HG02943 (cell line): ENCODE data around the gene NGFR.
A peak's percentile ranks its signal among the peaks of the same experiment; 100 is the strongest.

Experiments used
- ATAC-seq: cut with Tn5 transposase; IDR thresholded peaks from one replicate; pipeline ENCODE4 v1.9.1; 2021; ENCODE audit warnings: mild to moderate bottlenecking, low read depth, moderate library complexity; ENCODE audit not compliant: unreplicated experiment

NGFR gene

GRCh38 chr17:49513044-49513395 is 17.9 kb downstream of the NGFR start:
- ATAC-seq: no peak

- no peak for ATAC-seq
Measured at GRCh38 chr17:49513641-49514040, 18.5 kb downstream of the NGFR start.

DNA sequence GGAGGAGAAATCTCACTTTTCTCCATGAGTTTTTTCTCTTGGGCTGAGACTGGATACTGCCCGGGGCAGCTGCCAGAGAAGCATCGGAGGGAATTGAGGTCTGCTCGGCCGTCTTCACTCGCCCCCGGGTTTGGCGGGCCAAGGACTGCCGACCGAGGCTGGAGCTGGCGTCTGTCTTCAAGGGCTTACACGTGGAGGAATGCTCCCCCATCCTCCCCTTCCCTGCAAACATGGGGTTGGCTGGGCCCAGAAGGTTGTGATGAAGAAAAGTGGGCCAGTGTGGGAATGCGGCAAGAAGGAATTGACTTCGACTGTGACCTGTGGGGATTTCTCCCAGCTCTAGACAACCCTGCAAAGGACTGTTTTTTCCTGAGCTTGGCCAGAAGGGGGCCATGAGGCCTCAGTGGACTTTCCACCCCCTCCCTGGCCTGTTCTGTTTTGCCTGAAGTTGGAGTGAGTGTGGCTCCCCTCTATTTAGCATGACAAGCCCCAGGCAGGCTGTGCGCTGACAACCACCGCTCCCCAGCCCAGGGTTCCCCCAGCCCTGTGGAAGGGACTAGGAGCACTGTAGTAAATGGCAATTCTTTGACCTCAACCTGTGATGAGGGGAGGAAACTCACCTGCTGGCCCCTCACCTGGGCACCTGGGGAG is 19.1 kb downstream of the NGFR start:
- ATAC-seq: no peak

DNA sequence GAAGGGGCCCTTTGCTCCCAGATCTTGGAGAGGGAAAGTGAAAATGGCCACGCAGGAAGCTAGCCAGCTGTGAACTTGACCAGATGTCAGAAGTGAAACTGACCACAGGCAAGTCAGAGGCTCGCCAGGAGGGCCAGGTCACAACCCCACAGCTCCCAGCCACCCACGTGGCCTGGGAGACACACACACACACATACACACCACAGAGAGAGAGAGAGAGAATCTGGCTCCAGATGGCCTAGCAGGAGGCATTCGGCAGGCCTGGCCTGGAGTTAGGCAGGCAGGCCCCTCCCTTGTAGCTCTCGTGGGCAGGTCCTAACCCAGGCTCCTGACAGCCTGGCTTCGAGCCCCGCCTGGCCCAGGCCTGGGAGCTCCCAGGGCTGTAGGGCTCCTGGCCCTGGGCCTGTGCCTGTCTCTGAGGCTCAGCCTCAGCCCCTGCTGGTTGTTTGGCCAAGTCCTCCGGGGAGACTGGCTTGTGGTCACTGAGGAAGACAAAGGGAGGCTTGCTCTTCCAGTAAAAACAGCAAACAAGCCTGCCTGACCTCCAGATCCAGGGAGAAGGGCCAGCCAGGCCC is 20.2 kb downstream of the NGFR start:
- peak; percentile 68 for ATAC-seq

DNA sequence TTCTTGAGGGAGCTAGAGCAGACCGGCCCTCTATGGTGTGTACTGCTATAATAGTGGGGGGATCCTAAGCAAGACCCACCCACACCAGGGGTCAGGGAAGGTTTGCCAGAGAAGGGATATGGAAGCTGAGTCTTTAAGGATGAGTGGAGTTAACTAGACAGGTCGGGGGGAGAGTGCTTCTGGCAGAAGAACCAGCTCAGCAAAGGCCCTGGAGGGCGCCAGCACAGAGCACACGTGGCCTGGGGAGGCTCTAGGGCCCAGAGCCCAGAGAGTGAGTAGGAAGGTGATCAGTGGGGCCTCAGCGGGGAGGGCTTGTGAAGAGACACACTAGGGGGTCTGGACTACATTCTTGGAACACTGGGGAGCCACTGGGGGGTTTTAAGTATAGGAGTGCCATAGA is 21.1 kb downstream of the NGFR start:
- ATAC-seq: no peak

GRCh38 chr17:49518346-49519078 is 23.4 kb downstream of the NGFR start:
- ATAC-seq: no peak

GRCh38 chr17:49519781-49520180 is 24.7 kb downstream of the NGFR start:
- no peak for ATAC-seq

GRCh38 chr17:49520386-49521087 is 25.4 kb downstream of the NGFR start:
- ATAC-seq: no peak

DNA sequence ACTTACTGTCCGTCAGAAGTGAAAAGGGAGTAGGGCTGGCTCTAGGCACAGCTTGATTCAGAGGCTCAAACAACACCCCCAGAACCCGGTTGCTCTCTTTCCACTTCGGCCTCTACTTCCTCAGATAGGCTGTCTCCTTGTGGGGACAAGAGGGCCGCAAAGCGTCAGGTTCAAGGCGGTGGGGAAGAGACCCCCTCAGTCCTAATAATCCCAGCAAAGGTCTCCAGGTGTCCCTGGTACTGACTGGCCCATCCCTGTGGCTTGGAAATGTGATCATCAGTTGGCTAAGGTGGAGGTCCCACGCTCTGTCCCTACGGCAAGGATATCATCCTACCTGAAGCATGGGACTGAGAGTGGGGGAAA is 26.0 kb downstream of the NGFR start:
- ATAC-seq: no peak

DNA sequence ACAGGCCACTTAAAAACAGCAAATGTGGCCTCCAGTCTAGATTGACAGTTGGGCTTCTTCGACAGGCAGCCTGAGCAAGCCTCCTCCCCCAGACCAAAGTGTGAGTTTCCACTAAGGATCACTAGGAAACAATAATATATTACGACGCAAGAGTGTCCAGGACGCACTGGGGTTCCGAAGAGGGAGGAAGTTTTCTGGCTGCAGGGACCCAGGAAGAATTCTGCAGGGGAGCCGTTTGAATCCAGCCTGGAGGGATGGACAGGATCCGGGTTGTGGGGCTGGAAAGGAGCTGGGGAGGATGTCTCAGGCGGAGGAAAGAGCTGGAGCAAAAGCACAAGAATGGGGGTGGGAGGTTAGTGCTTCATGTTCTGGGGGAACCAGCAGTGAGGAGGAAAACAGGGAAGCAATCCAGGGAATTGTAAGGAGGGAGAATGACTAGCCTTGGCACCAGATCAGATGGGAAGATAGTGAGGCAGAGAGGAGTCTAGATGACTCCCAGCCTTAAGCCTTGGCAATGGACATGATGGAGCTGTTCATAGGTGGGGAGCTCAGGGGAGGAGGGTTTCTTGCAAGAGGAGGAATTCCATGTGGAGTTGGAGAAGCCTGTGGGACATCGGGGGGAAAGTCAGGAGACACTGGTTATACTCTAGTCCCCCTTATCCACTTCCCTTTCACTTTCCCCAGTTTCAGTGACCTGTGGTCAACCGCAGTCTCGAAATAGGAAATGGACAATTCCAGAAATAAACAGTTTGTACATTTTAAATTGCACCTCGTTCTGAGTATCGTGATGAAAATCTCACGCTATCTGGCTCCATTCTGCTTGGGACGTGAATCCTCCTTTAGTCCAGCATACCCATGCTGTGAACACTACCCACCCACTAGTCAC is 26.6 kb downstream of the NGFR start:
- ATAC-seq: no peak

- no peak for ATAC-seq
Measured at GRCh38 chr17:49522357-49522890, 27.3 kb downstream of the NGFR start.

DNA sequence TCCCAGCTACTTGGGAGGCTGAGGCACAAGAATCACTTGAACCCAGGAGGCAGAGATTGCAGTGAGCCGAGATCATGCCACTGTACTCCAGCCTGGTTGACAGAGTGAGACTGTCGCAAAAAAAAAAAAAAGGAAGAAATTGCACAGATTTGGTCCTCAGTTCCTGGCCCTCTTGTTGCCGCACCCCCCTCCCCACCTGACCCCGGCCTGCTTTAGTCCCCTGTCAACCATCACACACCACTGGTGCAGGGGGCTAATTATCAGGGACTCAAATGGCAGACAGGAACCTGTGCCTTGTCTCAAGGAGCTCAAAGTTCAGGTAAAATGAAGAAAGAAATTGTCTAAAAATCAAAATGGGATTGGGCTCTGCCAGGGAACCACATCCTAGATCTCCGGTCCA is 28.1 kb downstream of the NGFR start:
- no peak for ATAC-seq

- ATAC-seq: no peak
Measured at GRCh38 chr17:49523706-49524472, 28.8 kb downstream of the NGFR start.

GRCh38 chr17:49524473-49525359 is 29.6 kb downstream of the NGFR start:
- ATAC-seq: no peak

DNA sequence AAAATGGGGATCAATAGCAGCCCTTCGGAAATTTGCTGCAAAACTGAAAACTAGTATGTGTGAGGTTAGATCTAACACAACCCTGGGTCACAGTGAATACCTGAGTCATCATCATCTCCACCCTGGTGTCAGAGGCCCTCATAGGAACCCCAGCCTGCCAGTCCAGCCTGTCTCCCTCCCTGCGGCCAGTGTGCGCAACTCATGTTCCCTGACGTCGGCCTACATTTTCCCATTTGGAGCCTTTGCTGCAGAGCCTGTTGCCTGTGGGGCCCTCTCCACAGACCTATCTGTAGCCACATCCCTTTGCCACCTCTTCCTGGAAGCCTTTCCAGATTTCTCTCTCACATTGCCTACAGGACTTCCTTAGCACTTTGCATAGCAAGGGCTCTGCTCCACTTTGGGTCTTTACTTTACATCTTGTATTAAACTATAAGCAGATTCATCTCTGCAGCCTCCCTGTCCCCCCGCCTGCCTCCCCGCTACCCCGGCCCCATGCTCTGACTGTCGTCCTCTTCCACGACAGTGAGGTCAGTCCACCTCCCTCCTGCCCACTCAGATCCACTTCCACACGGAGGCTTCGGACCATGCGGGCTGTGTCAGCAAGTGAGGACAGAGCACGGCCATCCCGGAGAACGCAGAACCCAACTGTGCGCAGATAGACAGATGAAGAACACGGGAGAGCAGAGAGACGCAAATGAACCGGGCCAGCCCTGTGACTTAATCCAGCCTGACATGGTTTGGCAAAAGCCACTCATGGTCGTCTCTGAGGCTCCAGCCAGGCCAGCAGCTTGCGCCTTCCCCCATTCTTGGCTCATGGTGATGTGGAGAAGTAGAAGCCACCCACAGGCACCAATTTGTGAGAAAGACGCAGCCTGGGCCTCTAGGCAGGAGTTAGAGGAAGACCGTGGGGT is 31.0 kb downstream of the NGFR start:
- no peak for ATAC-seq

DNA sequence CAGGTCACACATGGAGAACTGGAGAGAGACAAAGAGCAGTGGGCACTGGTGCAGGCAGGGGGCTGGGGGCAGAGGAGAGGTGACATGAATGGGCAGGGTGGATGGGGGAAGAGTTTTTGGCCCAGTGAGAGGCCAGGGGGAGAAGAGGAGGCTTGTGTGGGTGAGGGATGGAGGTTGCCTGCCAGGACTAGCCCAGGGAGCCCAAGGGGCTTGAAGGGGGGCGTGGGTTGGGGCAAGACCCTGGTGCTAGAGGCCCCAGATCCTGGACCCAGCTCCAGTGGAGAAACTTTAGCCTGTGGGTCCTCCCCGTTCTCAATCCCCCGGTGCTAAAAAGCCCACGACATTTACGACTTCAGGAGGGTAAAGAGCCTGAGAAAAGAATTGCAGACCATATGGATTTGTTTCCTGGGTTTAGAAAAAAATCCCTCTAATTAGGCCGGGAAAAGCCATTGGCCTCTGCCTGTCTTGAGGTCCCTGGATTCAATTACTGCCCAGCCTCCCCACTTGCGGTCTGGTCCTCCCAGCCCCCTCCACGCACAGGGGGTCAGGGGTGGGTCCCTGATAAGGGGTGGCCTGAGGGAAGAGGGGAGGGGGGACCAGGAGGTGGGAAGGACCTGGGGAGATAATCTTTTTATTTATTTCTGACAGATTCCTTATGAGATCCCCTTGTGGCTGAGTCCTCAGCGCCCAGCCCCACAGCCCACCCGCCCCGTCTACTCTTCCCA is 33.0 kb downstream of the NGFR start:
- no peak for ATAC-seq

DNA sequence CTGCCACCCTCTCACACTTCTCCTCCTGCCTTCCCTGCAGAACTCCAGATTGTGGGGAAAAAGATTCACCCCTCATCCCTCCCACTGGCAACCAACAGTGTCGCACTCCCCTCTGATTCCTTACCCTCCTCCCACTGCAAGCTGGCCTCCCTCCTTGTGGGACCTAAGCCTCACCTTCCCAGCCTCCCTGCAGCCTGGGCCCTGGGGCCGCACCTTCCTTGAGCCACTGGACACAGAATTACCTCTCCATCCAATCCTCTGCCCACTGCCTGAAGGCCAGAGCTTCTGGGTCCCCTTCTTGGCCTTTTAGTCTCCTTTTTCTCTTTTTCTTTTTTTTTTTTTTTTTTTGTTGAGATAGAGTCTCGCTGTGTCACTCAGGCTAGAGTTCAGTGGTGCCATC is 33.9 kb downstream of the NGFR start:
- ATAC-seq: no peak
